B cell (primary cell): Measurements from ENCODE around the gene OR52E5. TPM values are rescaled to one million over a fixed set of nuclear protein-coding genes. Genes with fewer than 3 reads are reported as not detected.

Source experiments
- ATAC-seq: fragments of 200-7000 bp; cut with Tn5 transposase; one replicate; pipeline ENCODE4 v1.10.0; 2021; ENCODE audit warnings: low read depth, mild to moderate bottlenecking, moderate number of reproducible peaks, moderate library complexity
- CTCF ChIA-PET: fragments of 350-600 bp; sonication (Branson Sonifier 250); formaldehyde crosslinking; loops from one replicate; lab custom pipeline; 2021; ENCODE audit warnings: antibody characterized with exemption, inconsistent platforms; lab: Charles Lee
- POLR2A ChIA-PET: fragments of 350-600 bp; sonication (Branson Sonifier 250); formaldehyde crosslinking; loops from one replicate; lab custom pipeline; 2021; ENCODE audit warnings: antibody characterized with exemption; lab: Charles Lee
- DNase-seq: peaks from one replicate; pipeline ENCODE4 v3.0.0; 2013
- H2AFZ ChIP-seq: 2 replicates; pipeline ENCODE4 v1.6.1; 2012; ENCODE audit warnings: mild to moderate bottlenecking, low read depth, low read length; ENCODE audit not compliant: insufficient read depth, poor library complexity, severe bottlenecking
- H3K27ac ChIP-seq, 2 donors: 1 replicate in 1 of 2; 2 replicates in 1 of 2; pipeline ENCODE4 v1.5.1; 2012 to 2013; ENCODE audit warnings: low read length in 2 of 2, mild to moderate bottlenecking in 2 of 2, moderate library complexity in 1 of 2
- H3K27me3 ChIP-seq, 4 experiments: fragments of 200-600 bp in 1 of 4; sonication (generic) in 1 of 4; replicated peaks in 1 of 4; 1 replicate in 2 of 4; 2 replicates in 2 of 4; pipeline versions ENCODE4 v1.6.1 to v1.7.0; 2013 to 2016; ENCODE audit warnings: low read length in 3 of 4, mild to moderate bottlenecking in 2 of 4, mixed read lengths in 1 of 4, moderate library complexity in 1 of 4; ENCODE audit not compliant: insufficient read depth in 4 of 4, control insufficient read depth in 3 of 4; ENCODE audit errors: control extremely low read depth in 1 of 4
- H3K36me3 ChIP-seq, 2 experiments: replicated peaks in 1 of 2; 1 replicate in 1 of 2; 2 replicates in 1 of 2; pipeline versions ENCODE4 v1.6.1 to v1.7.1; 2013; ENCODE audit warnings: low read length in 1 of 2; ENCODE audit not compliant: insufficient read depth in 2 of 2, control insufficient read depth in 1 of 2; ENCODE audit errors: control extremely low read depth in 1 of 2, extremely low read depth in 1 of 2
- H3K4me1 ChIP-seq, 2 donors: fragments of 200-600 bp in 1 of 2; sonication (generic) in 1 of 2; 1 replicate in 1 of 2; 2 replicates in 1 of 2; pipeline versions ENCODE4 v1.5.1 to v1.6.1; 2013 to 2017; ENCODE audit warnings: low read length in 2 of 2; ENCODE audit not compliant: control insufficient read depth in 2 of 2, insufficient read depth in 2 of 2
- H3K4me2 ChIP-seq: replicated peaks from 2 replicates; pipeline ENCODE3; 2012; ENCODE audit warnings: mild to moderate bottlenecking, low read depth, low read length; ENCODE audit not compliant: poor library complexity, severe bottlenecking
- H3K4me3 ChIP-seq, 5 experiments: fragments of 200-600 bp in 1 of 5; sonication (generic) in 1 of 5; 1 replicate in 3 of 5; 2 replicates in 2 of 5; pipeline versions ENCODE4 v1.5.1 to v1.7.0; 2011 to 2016; ENCODE audit warnings: low read length in 4 of 5, mild to moderate bottlenecking in 4 of 5, low read depth in 2 of 5, control low read depth in 1 of 5, moderate library complexity in 1 of 5; ENCODE audit not compliant: insufficient read depth in 1 of 5; ENCODE audit errors: control extremely low read depth in 1 of 5, extremely low read depth in 1 of 5
- H3K79me2 ChIP-seq: fragments of 200-600 bp; sonication (generic); one replicate; pipeline ENCODE4 v1.6.0; 2016; ENCODE audit warnings: low read length; ENCODE audit not compliant: control insufficient read depth, insufficient read depth
- H3K9ac ChIP-seq: fragments of 200-600 bp; sonication (generic); 2 replicates; pipeline ENCODE4 v1.6.1; 2017; ENCODE audit warnings: mild to moderate bottlenecking, low read length, moderate library complexity
- H3K9me3 ChIP-seq, 3 donors: one replicate each; pipeline versions ENCODE4 v1.6.1 to v1.7.1; 2013; ENCODE audit warnings: low read length in 2 of 3; ENCODE audit not compliant: control insufficient read depth in 2 of 3, insufficient read depth in 1 of 3; ENCODE audit errors: control extremely low read depth in 1 of 3
- H4K20me1 ChIP-seq: 2 replicates; pipeline ENCODE4 v1.6.0; 2012; ENCODE audit warnings: mild to moderate bottlenecking, low read length; ENCODE audit not compliant: insufficient read depth, control insufficient read depth, poor library complexity, severe bottlenecking
- H3K27ac Mint-ChIP-seq: one replicate; pipeline ENCODE4 v1.8.0; 2021; ENCODE audit warnings: mixed read lengths
- H3K27me3 Mint-ChIP-seq: one replicate; pipeline ENCODE4 v1.8.0; 2021; ENCODE audit warnings: mixed read lengths
- H3K4me1 Mint-ChIP-seq: one replicate; pipeline ENCODE4 v1.8.0; 2021; ENCODE audit warnings: mixed read lengths
- H3K4me3 Mint-ChIP-seq: one replicate; pipeline ENCODE4 v1.8.0; 2021; ENCODE audit warnings: mixed read lengths
- H3K9me3 Mint-ChIP-seq: one replicate; pipeline ENCODE4 v1.8.0; 2022; ENCODE audit warnings: mixed read lengths; ENCODE audit not compliant: insufficient read depth
- CTCF ChIP-seq: fragments of 200-600 bp; IDR thresholded peaks from one replicate; pipeline ENCODE4 v1.8.0; 2022; ENCODE audit warnings: antibody characterized with exemption, mild to moderate bottlenecking
- EZH2 ChIP-seq: IDR thresholded peaks from 2 replicates; pipeline ENCODE4 v1.6.1; 2012; ENCODE audit warnings: borderline replicate concordance, low read depth, mild to moderate bottlenecking, moderate library complexity, low read length; ENCODE audit not compliant: insufficient read depth, poor library complexity, severe bottlenecking
- WGBS: methylation state at CpG from one replicate; pipeline ENCODE4 v1.1.5; 2013; ENCODE audit warnings: missing lambda C conversion rate; ENCODE audit not compliant: insufficient coverage; 5-methylcytosine and 5-hydroxymethylcytosine counted together
- intact Hi-C: fragments of 100-400 bp; cut with micrococcal nuclease; formaldehyde crosslinking; loops from one replicate; pipeline ENCODE4 v1.10.0; 2022
- polyA plus RNA-seq: library from polyadenylated mRNA; depleted of rRNA; stranded (reverse); fragments of >200 nt; gene quantifications from 2 replicates; pipeline ENCODE4 v1.2.3, GENCODE V29; 2012
- total RNA-seq, 2 donors: library from RNA; stranded (reverse); fragments of 120-200 nt in 1 of 2; gene quantifications; 1 replicate in 1 of 2; 2 replicates in 1 of 2; pipeline versions ENCODE4 v1.2.3 to v1.2.4, GENCODE V29; 2013 to 2022

OR52E5 gene
- total and polyA plus RNA-seq, 2 donors (not counting 1 experiment from before 2014, with no cell fraction given) = not detected

- Histone ChIP-seq H3K4me2 (no peak within 1 kb of the TSS), H4K20me1 (no peaks in the 10 kb centered on the region), H3K27ac (no peak within 1 kb of the TSS), H3K4me3 (no peak within 1 kb of the TSS), H3K4me1 (no peaks in the 10 kb centered on the region), H3K36me3 (no peaks in the 10 kb centered on the region), H3K9ac (no peak within 1 kb of the TSS), H3K79me2 (no peaks in the 10 kb centered on the region), H2AFZ (no peak within 1 kb of the TSS), H3K9me3 (no peaks in the 10 kb centered on the region), H3K27me3 (no peaks in the 10 kb centered on the region)
- H3K4me1 Mint-ChIP-seq = no peaks in the 10 kb centered on the region
- H3K27ac Mint-ChIP-seq = no peak within 1 kb of the TSS
- H3K4me3 Mint-ChIP-seq = no peak within 1 kb of the TSS
- ATAC-seq (no peak), DNase-seq (no peak)
- ChIA-PET CTCF (no interaction called here), POLR2A (no interaction called here)
- TF ChIP-seq CTCF = no peak
- no peak for TF ChIP-seq EZH2
- intact Hi-C loops = no loop called here
- no CpG with 5 or more reads among the region's 3 CpGs for WGBS
- H3K27me3 Mint-ChIP-seq = peaks cover 7% of the 10 kb centered on the region
- H3K9me3 Mint-ChIP-seq = no peaks in the 10 kb centered on the region
Observed at GRCh38 chr11:5857590-5857989, 35.4 kb upstream of the OR52E5 start, which contains the start of gene OR52E8. Gene OR52E8 (minus strand): TSS chr11:5857690. CDS start chr11:5857690, 0 bp downstream.

GRCh38 chr11:5865826-5866225 lies 27.2 kb upstream of the OR52E5 start:
- no peaks in the 10 kb centered on the region for H3K4me1 Mint-ChIP-seq
- Histone ChIP-seq H2AFZ (no peak overlapping the region), H3K9ac (no peak overlapping the region), H3K9me3 (no peaks in the 10 kb centered on the region), H3K79me2 (no peaks in the 10 kb centered on the region), H4K20me1 (no peaks in the 10 kb centered on the region), H3K27ac (no peak overlapping the region), H3K36me3 (no peaks in the 10 kb centered on the region), H3K27me3 (no peaks in the 10 kb centered on the region), H3K4me2 (no peak overlapping the region), H3K4me3 (no peak overlapping the region), H3K4me1 (no peaks in the 10 kb centered on the region)
- intact Hi-C loops = no loop called here
- TF ChIP-seq CTCF (no peak), EZH2 (no peak)
- no peak overlapping the region for H3K4me3 Mint-ChIP-seq
- ATAC-seq (no peak), DNase-seq (no peak)
- H3K9me3 Mint-ChIP-seq = no peaks in the 10 kb centered on the region
- ChIA-PET CTCF (no interaction called here), POLR2A (no interaction called here)
- peaks cover 3% of the 10 kb centered on the region for H3K27me3 Mint-ChIP-seq
- 100% methylated on average over 1 of the region's 2 CpGs for WGBS
- no peak overlapping the region for H3K27ac Mint-ChIP-seq
